H9 (cell line): Measurements from ENCODE around the gene SMYD1. TPM values are rescaled to one million over a fixed set of nuclear protein-coding genes. Genes with fewer than 3 reads are reported as not detected.
"Not testable (repeated sequence)": the region's sequence is repeated elsewhere in the genome, so short reads cannot be mapped to it uniquely, and the experiment has no call there.

Experiments
- DNase-seq: peaks from one replicate; pipeline ENCODE4 v3.0.0-alpha.2; 2017
- H2AFZ ChIP-seq: one replicate; pipeline ENCODE4 v1.6.1; 2013; ENCODE audit warnings: mild to moderate bottlenecking, low read length, control low read depth, moderate library complexity
- H2AK5ac ChIP-seq: 2 replicates; pipeline ENCODE4 v1.6.1; 2013; ENCODE audit warnings: low read length, control low read depth, mixed read lengths; ENCODE audit not compliant: insufficient read length
- H2BK120ac ChIP-seq: one replicate; pipeline ENCODE4 v1.6.1; 2013; ENCODE audit warnings: low read depth, mild to moderate bottlenecking, low read length, control low read depth, inconsistent platforms; ENCODE audit not compliant: poor library complexity, severe bottlenecking
- H2BK12ac ChIP-seq: 2 replicates; pipeline ENCODE4 v1.6.1; 2013; ENCODE audit warnings: low read length, control low read depth, mixed read lengths, low read depth; ENCODE audit not compliant: insufficient read length
- H2BK15ac ChIP-seq: 2 replicates; pipeline ENCODE4 v1.6.1; 2013; ENCODE audit warnings: low read depth, low read length, control low read depth
- H2BK20ac ChIP-seq: one replicate; pipeline ENCODE4 v1.6.1; 2013; ENCODE audit warnings: low read depth, mild to moderate bottlenecking, low read length, control low read depth, inconsistent platforms; ENCODE audit not compliant: poor library complexity, severe bottlenecking
- H2BK5ac ChIP-seq: 2 replicates; pipeline ENCODE4 v1.6.1; 2013; ENCODE audit warnings: low read length, control low read depth, mixed read lengths; ENCODE audit not compliant: insufficient read length
- H3K14ac ChIP-seq: 2 replicates; pipeline ENCODE4 v1.6.1; 2013; ENCODE audit warnings: low read length, control low read depth; ENCODE audit not compliant: insufficient read depth
- H3K18ac ChIP-seq: 2 replicates; pipeline ENCODE4 v1.6.1; 2013; ENCODE audit warnings: low read depth, mild to moderate bottlenecking, mixed read lengths, low read length, control low read depth; ENCODE audit not compliant: insufficient read length
- H3K23ac ChIP-seq: 2 replicates; pipeline ENCODE4 v1.6.1; 2013; ENCODE audit warnings: low read length, control low read depth, mixed read lengths, low read depth; ENCODE audit not compliant: insufficient read length
- H3K23me2 ChIP-seq: 2 replicates; pipeline ENCODE4 v1.6.1; 2013; ENCODE audit warnings: low read depth, mild to moderate bottlenecking, mixed read lengths, low read length, control low read depth; ENCODE audit not compliant: insufficient read length, poor library complexity, severe bottlenecking
- H3K27ac ChIP-seq: 2 replicates; pipeline ENCODE4 v1.5.1; 2013; ENCODE audit warnings: low read length, control low read depth, mixed read lengths, low read depth; ENCODE audit not compliant: insufficient read length
- H3K27me3 ChIP-seq: 2 replicates; pipeline ENCODE4 v1.6.1; 2013; ENCODE audit warnings: low read length, control low read depth, inconsistent platforms; ENCODE audit not compliant: insufficient read depth
- H3K4ac ChIP-seq: 2 replicates; pipeline ENCODE4 v1.6.1; 2013; ENCODE audit warnings: low read depth, mild to moderate bottlenecking, control low read depth, inconsistent platforms, low read length, moderate library complexity
- H3K4me1 ChIP-seq: 2 replicates; pipeline ENCODE4 v1.6.1; 2013; ENCODE audit warnings: low read length, control low read depth, inconsistent platforms; ENCODE audit not compliant: insufficient read depth
- H3K4me2 ChIP-seq: 2 replicates; pipeline ENCODE4 v1.6.1; 2013; ENCODE audit warnings: low read length, control low read depth, mixed read lengths; ENCODE audit not compliant: insufficient read length, insufficient read depth
- H3K56ac ChIP-seq: 2 replicates; pipeline ENCODE4 v1.6.1; 2013; ENCODE audit warnings: low read depth, mild to moderate bottlenecking, mixed read lengths, low read length, control low read depth; ENCODE audit not compliant: insufficient read length
- H3K79me1 ChIP-seq: 2 replicates; pipeline ENCODE4 v1.6.1; 2013; ENCODE audit warnings: low read depth, mild to moderate bottlenecking, moderate library complexity, low read length, control low read depth, inconsistent platforms; ENCODE audit not compliant: insufficient read depth, poor library complexity, severe bottlenecking
- H3K79me2 ChIP-seq: 2 replicates; pipeline ENCODE4 v1.6.1; 2013; ENCODE audit warnings: low read length, control low read depth, inconsistent platforms; ENCODE audit not compliant: insufficient read depth
- H3K9ac ChIP-seq: 2 replicates; pipeline ENCODE4 v1.6.1; 2013; ENCODE audit warnings: low read length, control low read depth, mixed read lengths; ENCODE audit not compliant: insufficient read length; ENCODE audit errors: extremely low read depth
- H3K9me3 ChIP-seq: one replicate; pipeline ENCODE4 v1.6.1; 2013; ENCODE audit warnings: low read depth, low read length, inconsistent platforms; ENCODE audit not compliant: control insufficient read depth
- H3T11ph ChIP-seq: one replicate; pipeline ENCODE4 v1.6.1; 2013; ENCODE audit warnings: mild to moderate bottlenecking, low read length, control low read depth, inconsistent platforms
- H4K20me1 ChIP-seq: one replicate; pipeline ENCODE4 v1.6.1; 2013; ENCODE audit not compliant: control insufficient read depth, insufficient read length, insufficient read depth
- H4K5ac ChIP-seq: 2 replicates; pipeline ENCODE4 v1.6.1; 2013; ENCODE audit warnings: low read depth, mild to moderate bottlenecking, mixed read lengths, low read length, control low read depth; ENCODE audit not compliant: insufficient read length
- H4K8ac ChIP-seq: replicated peaks from 2 replicates; pipeline ENCODE4 v1.6.1; 2013; ENCODE audit warnings: low read length, control low read depth, mixed read lengths, low read depth; ENCODE audit not compliant: insufficient read length
- H4K91ac ChIP-seq: 2 replicates; pipeline ENCODE4 v1.6.1; 2013; ENCODE audit warnings: low read depth, mild to moderate bottlenecking, moderate library complexity, mixed read lengths, low read length, control low read depth; ENCODE audit not compliant: insufficient read length
- H3K27ac Mint-ChIP-seq, 3 experiments: 2 replicates in 2 of 3; 3 replicates in 1 of 3; pipeline ENCODE4 v1.8.0; 2020 to 2021; ENCODE audit warnings: mixed read lengths in 3 of 3, mild to moderate bottlenecking in 1 of 3, moderate library complexity in 1 of 3
- H3K27me3 Mint-ChIP-seq: 2 replicates; pipeline ENCODE4 v1.8.0; 2021; ENCODE audit warnings: low read depth, mild to moderate bottlenecking, moderate library complexity, mixed read lengths
- H3K36me3 Mint-ChIP-seq, 3 experiments: 2 replicates in 2 of 3; 3 replicates in 1 of 3; pipeline ENCODE4 v1.8.0; 2020 to 2021; ENCODE audit warnings: low read depth in 3 of 3, mixed read lengths in 3 of 3; ENCODE audit not compliant: insufficient read depth in 1 of 3
- H3K4me1 Mint-ChIP-seq, 2 experiments: 2 replicates each; pipeline ENCODE4 v1.8.0; 2020; ENCODE audit warnings: mixed read lengths in 2 of 2
- H3K4me3 Mint-ChIP-seq, 2 experiments: 2 replicates in 1 of 2; 3 replicates in 1 of 2; pipeline ENCODE4 v1.8.0; 2020 to 2021; ENCODE audit warnings: mild to moderate bottlenecking in 2 of 2, mixed read lengths in 2 of 2, moderate library complexity in 1 of 2
- H3K9me3 Mint-ChIP-seq, 2 experiments: 2 replicates in 1 of 2; 3 replicates in 1 of 2; pipeline ENCODE4 v1.8.0; 2020; ENCODE audit warnings: mild to moderate bottlenecking in 2 of 2, mixed read lengths in 2 of 2, moderate library complexity in 1 of 2
- WGBS: extraction: QIAGEN DNeasy Blood & Tissue Kit; methylation state at CpG from one replicate; pipeline ENCODE4 v1.1.7; 2013; ENCODE audit warnings: missing lambda C conversion rate, low lambda C conversion rate, mixed read lengths; ENCODE audit not compliant: insufficient read length; ENCODE audit errors: extremely low coverage; 5-methylcytosine and 5-hydroxymethylcytosine counted together
- total RNA-seq: library from RNA; stranded (reverse); gene quantifications from 2 replicates; pipeline ENCODE4 v1.2.1, GENCODE V29; 2021
- TF ChIP-seq, protein P1 (sequence below): fragments of 200-600 bp; sonication (generic); conservative IDR thresholded peaks from 3 replicates; pipeline ENCODE4 v1.8.0; 2021; ENCODE audit warnings: antibody characterized with exemption, mild to moderate bottlenecking

Gene SMYD1
- total RNA-seq, 1 experiment from 2014 or later: not detected

DNA sequence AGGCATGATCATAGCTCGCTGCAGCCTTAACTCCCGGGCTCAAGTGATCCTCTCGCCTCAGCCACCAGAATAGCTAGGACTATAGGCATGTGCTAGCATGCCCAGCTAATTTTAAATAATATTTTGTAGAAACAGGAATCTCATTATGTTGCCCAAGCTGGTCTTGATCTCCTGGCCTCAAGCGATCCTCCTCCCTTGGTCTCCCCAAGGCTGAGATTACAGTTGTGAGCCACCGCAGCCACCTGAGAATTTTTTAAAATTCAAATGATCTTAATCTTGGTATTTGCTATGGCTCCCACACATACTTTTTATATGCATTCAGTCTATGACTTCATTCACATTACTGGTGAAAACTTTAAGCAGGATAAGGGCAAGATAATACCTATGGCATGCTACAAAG lies 25.1 kb upstream of the SMYD1 start:
- no peak overlapping the region for H2AFZ ChIP-seq
- H3K79me1 ChIP-seq: no peaks in the 10 kb centered on the region
- no peaks in the 10 kb centered on the region for H4K20me1 ChIP-seq
- H4K91ac ChIP-seq: no peak overlapping the region
- no peak overlapping the region for H4K8ac ChIP-seq
- H3T11ph ChIP-seq: no peak overlapping the region
- H3K27ac ChIP-seq: no peak overlapping the region
- H3K9me3 ChIP-seq: no peaks in the 10 kb centered on the region
- H2BK120ac ChIP-seq: no peak overlapping the region
- Mint-ChIP-seq H3K36me3 (peaks cover 0 to 2% (median 0%) of the 10 kb centered on the region in 3 experiments; a peak in 2 of 7 replicates), H3K4me3 (no peak overlapping the region), H3K4me1 (peaks cover 13 to 21% of the 10 kb centered on the region in 2 experiments), H3K27me3 (no peaks in the 10 kb centered on the region), H3K9me3 (no peaks in the 10 kb centered on the region), H3K27ac (peak overlapping the region in 2 of 3 experiments; percentile 35 to 40; a peak in 3 of 7 replicates)
- no peak overlapping the region for H2BK12ac ChIP-seq
- H4K5ac ChIP-seq: no peak overlapping the region
- no peak overlapping the region for H3K56ac ChIP-seq
- no peaks in the 10 kb centered on the region for H3K79me2 ChIP-seq
- no peak overlapping the region for H2BK15ac ChIP-seq
- DNase-seq: no peak
- no peak overlapping the region for H2BK20ac ChIP-seq
- no peak overlapping the region for H3K4ac ChIP-seq
- H2BK5ac ChIP-seq: no peak overlapping the region
- no CpG with 5 or more reads among the region's 5 CpGs for WGBS
- no peaks in the 10 kb centered on the region for H3K4me1 ChIP-seq
- TF ChIP-seq, protein P1, sequence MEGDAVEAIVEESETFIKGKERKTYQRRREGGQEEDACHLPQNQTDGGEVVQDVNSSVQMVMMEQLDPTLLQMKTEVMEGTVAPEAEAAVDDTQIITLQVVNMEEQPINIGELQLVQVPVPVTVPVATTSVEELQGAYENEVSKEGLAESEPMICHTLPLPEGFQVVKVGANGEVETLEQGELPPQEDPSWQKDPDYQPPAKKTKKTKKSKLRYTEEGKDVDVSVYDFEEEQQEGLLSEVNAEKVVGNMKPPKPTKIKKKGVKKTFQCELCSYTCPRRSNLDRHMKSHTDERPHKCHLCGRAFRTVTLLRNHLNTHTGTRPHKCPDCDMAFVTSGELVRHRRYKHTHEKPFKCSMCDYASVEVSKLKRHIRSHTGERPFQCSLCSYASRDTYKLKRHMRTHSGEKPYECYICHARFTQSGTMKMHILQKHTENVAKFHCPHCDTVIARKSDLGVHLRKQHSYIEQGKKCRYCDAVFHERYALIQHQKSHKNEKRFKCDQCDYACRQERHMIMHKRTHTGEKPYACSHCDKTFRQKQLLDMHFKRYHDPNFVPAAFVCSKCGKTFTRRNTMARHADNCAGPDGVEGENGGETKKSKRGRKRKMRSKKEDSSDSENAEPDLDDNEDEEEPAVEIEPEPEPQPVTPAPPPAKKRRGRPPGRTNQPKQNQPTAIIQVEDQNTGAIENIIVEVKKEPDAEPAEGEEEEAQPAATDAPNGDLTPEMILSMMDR: no peak
- no peaks in the 10 kb centered on the region for H3K27me3 ChIP-seq
- no peak overlapping the region for H3K9ac ChIP-seq
- H3K18ac ChIP-seq: no peak overlapping the region
- no peaks in the 10 kb centered on the region for H3K23me2 ChIP-seq
- no peak overlapping the region for H3K4me2 ChIP-seq
- no peak overlapping the region for H3K23ac ChIP-seq
- no peak overlapping the region for H2AK5ac ChIP-seq
- no peak overlapping the region for H3K14ac ChIP-seq

GRCh38 chr2:88045561-88045960 lies 22.1 kb upstream of the SMYD1 start:
- not testable (repeated sequence) for H4K20me1 ChIP-seq, H3K18ac ChIP-seq, H3K23ac ChIP-seq, H2AFZ ChIP-seq, DNase-seq, H3K9me3 ChIP-seq, H2AK5ac ChIP-seq, H3T11ph ChIP-seq, H4K5ac ChIP-seq, H3K9ac ChIP-seq, H3K27ac Mint-ChIP-seq, H3K4me2 ChIP-seq, H2BK15ac ChIP-seq, H2BK5ac ChIP-seq, H3K14ac ChIP-seq, H3K4me1 ChIP-seq, H3K23me2 ChIP-seq, H3K27ac ChIP-seq, H3K27me3 Mint-ChIP-seq, H3K27me3 ChIP-seq, H4K8ac ChIP-seq, H2BK12ac ChIP-seq, H3K36me3 Mint-ChIP-seq, H3K56ac ChIP-seq, H4K91ac ChIP-seq, H2BK120ac ChIP-seq, H3K9me3 Mint-ChIP-seq, H3K79me2 ChIP-seq, H3K79me1 ChIP-seq, H2BK20ac ChIP-seq, H3K4ac ChIP-seq, H3K4me3 Mint-ChIP-seq
- peaks cover 10 to 12% of the 10 kb centered on the region in 2 experiments; a peak in 3 of 4 replicates for H3K4me1 Mint-ChIP-seq
- no CpG with 5 or more reads among the region's 6 CpGs for WGBS
